ENCODE measurements around the gene TXLNB.

The TXLNB gene

DNA sequence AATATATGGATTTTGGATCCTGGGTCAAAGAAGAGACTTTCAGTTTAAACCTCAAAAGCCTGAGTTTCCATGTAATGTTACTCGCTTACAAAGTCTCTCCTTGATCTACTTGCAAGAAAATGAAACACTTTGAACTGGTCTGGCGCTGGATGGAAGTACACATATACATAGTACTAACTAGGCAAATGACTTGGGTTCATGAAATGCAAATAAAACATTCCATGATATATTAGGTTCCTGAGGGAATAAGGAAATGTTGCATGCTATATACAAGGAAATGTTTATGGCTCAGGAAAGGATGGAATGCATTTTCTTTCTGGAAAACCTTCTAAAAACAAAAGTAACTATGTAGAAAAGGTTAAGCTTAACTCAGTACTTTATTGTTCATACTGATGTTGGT lies 11.4 kb upstream of the TXLNB start:
- Histone ChIP-seq H3K27ac (replicated peaks) (no peak overlapping the region), H3K27me3 (ENCODE audit: insufficient read depth, poor library complexity, severe bottlenecking) (no peaks in the 10 kb centered on the region), H3K4me3 (replicated peaks; ENCODE audit: insufficient read depth, low read length) (no peak overlapping the region)
- no peak for DNase-seq (ENCODE audit: low read depth in 1 of 2, low spot score in 1 of 2)
- no peak for TF ChIP-seq SPI1 (IDR thresholded peaks at IDR 0.05; ENCODE audit: borderline replicate concordance, low read depth)
- TF ChIP-seq, protein P1, sequence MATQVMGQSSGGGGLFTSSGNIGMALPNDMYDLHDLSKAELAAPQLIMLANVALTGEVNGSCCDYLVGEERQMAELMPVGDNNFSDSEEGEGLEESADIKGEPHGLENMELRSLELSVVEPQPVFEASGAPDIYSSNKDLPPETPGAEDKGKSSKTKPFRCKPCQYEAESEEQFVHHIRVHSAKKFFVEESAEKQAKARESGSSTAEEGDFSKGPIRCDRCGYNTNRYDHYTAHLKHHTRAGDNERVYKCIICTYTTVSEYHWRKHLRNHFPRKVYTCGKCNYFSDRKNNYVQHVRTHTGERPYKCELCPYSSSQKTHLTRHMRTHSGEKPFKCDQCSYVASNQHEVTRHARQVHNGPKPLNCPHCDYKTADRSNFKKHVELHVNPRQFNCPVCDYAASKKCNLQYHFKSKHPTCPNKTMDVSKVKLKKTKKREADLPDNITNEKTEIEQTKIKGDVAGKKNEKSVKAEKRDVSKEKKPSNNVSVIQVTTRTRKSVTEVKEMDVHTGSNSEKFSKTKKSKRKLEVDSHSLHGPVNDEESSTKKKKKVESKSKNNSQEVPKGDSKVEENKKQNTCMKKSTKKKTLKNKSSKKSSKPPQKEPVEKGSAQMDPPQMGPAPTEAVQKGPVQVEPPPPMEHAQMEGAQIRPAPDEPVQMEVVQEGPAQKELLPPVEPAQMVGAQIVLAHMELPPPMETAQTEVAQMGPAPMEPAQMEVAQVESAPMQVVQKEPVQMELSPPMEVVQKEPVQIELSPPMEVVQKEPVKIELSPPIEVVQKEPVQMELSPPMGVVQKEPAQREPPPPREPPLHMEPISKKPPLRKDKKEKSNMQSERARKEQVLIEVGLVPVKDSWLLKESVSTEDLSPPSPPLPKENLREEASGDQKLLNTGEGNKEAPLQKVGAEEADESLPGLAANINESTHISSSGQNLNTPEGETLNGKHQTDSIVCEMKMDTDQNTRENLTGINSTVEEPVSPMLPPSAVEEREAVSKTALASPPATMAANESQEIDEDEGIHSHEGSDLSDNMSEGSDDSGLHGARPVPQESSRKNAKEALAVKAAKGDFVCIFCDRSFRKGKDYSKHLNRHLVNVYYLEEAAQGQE (IDR thresholded peaks at IDR 0.05; ENCODE audit: insufficient replicate concordance, low read depth) = no peak
- TF ChIP-seq, protein P2, sequence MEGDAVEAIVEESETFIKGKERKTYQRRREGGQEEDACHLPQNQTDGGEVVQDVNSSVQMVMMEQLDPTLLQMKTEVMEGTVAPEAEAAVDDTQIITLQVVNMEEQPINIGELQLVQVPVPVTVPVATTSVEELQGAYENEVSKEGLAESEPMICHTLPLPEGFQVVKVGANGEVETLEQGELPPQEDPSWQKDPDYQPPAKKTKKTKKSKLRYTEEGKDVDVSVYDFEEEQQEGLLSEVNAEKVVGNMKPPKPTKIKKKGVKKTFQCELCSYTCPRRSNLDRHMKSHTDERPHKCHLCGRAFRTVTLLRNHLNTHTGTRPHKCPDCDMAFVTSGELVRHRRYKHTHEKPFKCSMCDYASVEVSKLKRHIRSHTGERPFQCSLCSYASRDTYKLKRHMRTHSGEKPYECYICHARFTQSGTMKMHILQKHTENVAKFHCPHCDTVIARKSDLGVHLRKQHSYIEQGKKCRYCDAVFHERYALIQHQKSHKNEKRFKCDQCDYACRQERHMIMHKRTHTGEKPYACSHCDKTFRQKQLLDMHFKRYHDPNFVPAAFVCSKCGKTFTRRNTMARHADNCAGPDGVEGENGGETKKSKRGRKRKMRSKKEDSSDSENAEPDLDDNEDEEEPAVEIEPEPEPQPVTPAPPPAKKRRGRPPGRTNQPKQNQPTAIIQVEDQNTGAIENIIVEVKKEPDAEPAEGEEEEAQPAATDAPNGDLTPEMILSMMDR (IDR thresholded peaks at IDR 0.05; ENCODE audit: insufficient read depth, low read length) = no peak
- TF ChIP-seq POLR2AphosphoS5 (IDR thresholded peaks at IDR 0.05; ENCODE audit: low read depth) = no peak
- no peak for TF ChIP-seq GABPA (IDR thresholded peaks at IDR 0.05; ENCODE audit: low read depth)

DNA sequence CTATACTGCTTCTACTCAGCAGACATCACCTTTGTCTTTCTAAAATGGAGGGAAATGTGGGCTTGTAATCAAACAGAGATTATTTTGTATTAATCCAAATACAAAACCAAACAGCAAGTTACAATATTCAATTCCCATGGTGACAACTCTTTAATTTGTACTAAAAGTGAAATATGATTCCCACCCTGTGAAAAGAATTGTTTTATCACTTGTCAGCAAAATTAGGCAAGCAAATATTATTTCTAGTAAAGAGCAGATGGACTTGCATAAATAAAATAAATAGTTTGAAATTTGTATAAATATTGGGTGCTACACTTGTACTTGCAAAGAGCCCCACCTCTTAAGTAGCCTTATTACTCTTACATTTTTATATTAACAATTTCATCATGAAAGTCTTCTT lies 6.1 kb upstream of the TXLNB start:
- H3K27me3 ChIP-seq (ENCODE audit: insufficient read depth, poor library complexity, severe bottlenecking) = no peaks in the 10 kb centered on the region
- TF ChIP-seq GABPA (IDR thresholded peaks at IDR 0.05; ENCODE audit: low read depth) (no peak), POLR2AphosphoS5 (IDR thresholded peaks at IDR 0.05; ENCODE audit: low read depth) (no peak), SPI1 (IDR thresholded peaks at IDR 0.05; ENCODE audit: borderline replicate concordance, low read depth) (no peak)
- TF ChIP-seq, protein P2 (IDR thresholded peaks at IDR 0.05; ENCODE audit: insufficient read depth, low read length) = no peak
- TF ChIP-seq, protein P1 (IDR thresholded peaks at IDR 0.05; ENCODE audit: insufficient replicate concordance, low read depth) = no peak
- no peak for DNase-seq (ENCODE audit: low read depth in 1 of 2, low spot score in 1 of 2)
- H3K4me3 ChIP-seq (replicated peaks; ENCODE audit: insufficient read depth, low read length) = no peak overlapping the region
- H3K27ac ChIP-seq (replicated peaks) = no peak overlapping the region

DNA sequence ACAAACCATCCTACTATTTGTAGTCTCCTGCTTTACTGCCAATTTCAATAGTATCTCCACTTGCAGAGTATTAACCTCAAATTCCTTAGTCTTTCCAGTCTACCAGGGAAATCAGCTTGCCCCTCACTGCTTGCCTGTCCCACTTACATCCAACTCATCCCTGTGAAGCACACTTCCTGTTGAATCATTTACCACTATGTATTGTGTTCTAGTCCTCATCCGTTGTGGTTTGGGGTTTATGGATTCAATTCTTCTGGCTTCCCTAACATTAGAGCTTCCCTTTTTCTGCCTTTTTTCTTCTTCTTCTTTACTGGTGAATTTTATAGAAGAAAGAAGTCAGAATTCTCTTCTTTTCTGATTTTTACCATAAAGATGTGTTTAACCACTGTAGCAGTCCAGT lies 5.1 kb upstream of the TXLNB start:
- peak in 1 of 2 experiments; percentile 61 for DNase-seq (ENCODE audit: low read depth in 1 of 2, low spot score in 1 of 2)
- Histone ChIP-seq H3K27me3 (ENCODE audit: insufficient read depth, poor library complexity, severe bottlenecking) (no peaks in the 10 kb centered on the region), H3K4me3 (replicated peaks; ENCODE audit: insufficient read depth, low read length) (no peak overlapping the region), H3K27ac (replicated peaks) (peak overlapping the region; percentile 40; the same call in 1 of the 2 replicates)
- TF ChIP-seq SPI1 (IDR thresholded peaks at IDR 0.05; ENCODE audit: borderline replicate concordance, low read depth) (peak; percentile 75; the same call in 1 of the 2 replicates), POLR2AphosphoS5 (IDR thresholded peaks at IDR 0.05; ENCODE audit: low read depth) (peak; percentile 57; the same call in 1 of the 2 replicates), GABPA (IDR thresholded peaks at IDR 0.05; ENCODE audit: low read depth) (no peak)
- TF ChIP-seq, protein P2 (IDR thresholded peaks at IDR 0.05; ENCODE audit: insufficient read depth, low read length) = no peak
- TF ChIP-seq, protein P1 (IDR thresholded peaks at IDR 0.05; ENCODE audit: insufficient replicate concordance, low read depth) = no peak
